GM19467 (cell line): ENCODE data around the gene ABHD4.
"Not testable (repeated sequence)": the region's sequence is repeated elsewhere in the genome, so short reads cannot be mapped to it uniquely, and the experiment has no call there.

ENCODE experiments used
- ATAC-seq: cut with Tn5 transposase; IDR thresholded peaks from one replicate; pipeline ENCODE4 v1.9.1; 2021; ENCODE audit warnings: mild to moderate bottlenecking, moderate library complexity; ENCODE audit not compliant: unreplicated experiment

ABHD4 gene

GRCh38 chr14:22589096-22589839 is 8.8 kb upstream of the ABHD4 start, which contains the start of gene DAD1:
Gene DAD1, minus strand, starts transcription at chr14:22589224. Its CDS starts 67 bp downstream, at chr14:22589157.
- peak; percentile 88 for ATAC-seq

- ATAC-seq = no peak
Observed at GRCh38 chr14:22593189-22593588, 4.9 kb upstream of the ABHD4 start.

- no peak for ATAC-seq
Observed at GRCh38 chr14:22593601-22594000, 4.5 kb upstream of the ABHD4 start.

GRCh38 chr14:22594156-22594716 is 3.9 kb upstream of the ABHD4 start:
- ATAC-seq = no peak

- ATAC-seq = no peak
Observed at GRCh38 chr14:22596354-22596879, 1.7 kb upstream of the ABHD4 start.

- ATAC-seq = no peak
Observed at GRCh38 chr14:22597265-22597664, 835 bp upstream of the ABHD4 start.

GRCh38 chr14:22597771-22598098 is 365 bp upstream of the ABHD4 start:
- no peak for ATAC-seq

GRCh38 chr14:22598896-22599244 is 770 bp downstream of the ABHD4 start:
- ATAC-seq = no peak

- no peak for ATAC-seq
Observed at GRCh38 chr14:22599349-22599748, 1.2 kb downstream of the ABHD4 start.

GRCh38 chr14:22600027-22600426 is 1.9 kb downstream of the ABHD4 start:
- ATAC-seq = no peak

- ATAC-seq = no peak
Observed at GRCh38 chr14:22601456-22601855, 3.4 kb downstream of the ABHD4 start.

- ATAC-seq = no peak
Observed at GRCh38 chr14:22601996-22602395, 3.9 kb downstream of the ABHD4 start.

- no peak for ATAC-seq
Observed at GRCh38 chr14:22602862-22603261, 4.8 kb downstream of the ABHD4 start.

GRCh38 chr14:22606380-22606779 is 8.3 kb downstream of the ABHD4 start:
- no peak for ATAC-seq

- no peak for ATAC-seq
Observed at GRCh38 chr14:22607291-22607690, 9.2 kb downstream of the ABHD4 start.

- ATAC-seq = no peak
Observed at GRCh38 chr14:22610931-22611330, 12.8 kb downstream of the ABHD4 start.

GRCh38 chr14:22613106-22613695 is 15.1 kb downstream of the ABHD4 start:
- no peak for ATAC-seq

- ATAC-seq = no peak
Observed at GRCh38 chr14:22613736-22614239, 15.7 kb downstream of the ABHD4 start.

- ATAC-seq = no peak
Observed at GRCh38 chr14:22614240-22614799, 16.2 kb downstream of the ABHD4 start.

GRCh38 chr14:22615765-22616164 is 17.7 kb downstream of the ABHD4 start:
- ATAC-seq = not testable (repeated sequence)

GRCh38 chr14:22622255-22622654 is 24.2 kb downstream of the ABHD4 start:
- ATAC-seq = no peak

- ATAC-seq = no peak
Observed at GRCh38 chr14:22623047-22623446, 24.9 kb downstream of the ABHD4 start.
